GM12801 (cell line): ENCODE results near the gene GJD3.

Experiments used
- CTCF ChIP-seq: IDR thresholded peaks from one replicate; pipeline ENCODE4 v1.5.1; 2011; ENCODE audit warnings: control low read depth; ENCODE audit not compliant: insufficient read length; ENCODE audit errors: extremely low read depth

The GJD3 gene

DNA sequence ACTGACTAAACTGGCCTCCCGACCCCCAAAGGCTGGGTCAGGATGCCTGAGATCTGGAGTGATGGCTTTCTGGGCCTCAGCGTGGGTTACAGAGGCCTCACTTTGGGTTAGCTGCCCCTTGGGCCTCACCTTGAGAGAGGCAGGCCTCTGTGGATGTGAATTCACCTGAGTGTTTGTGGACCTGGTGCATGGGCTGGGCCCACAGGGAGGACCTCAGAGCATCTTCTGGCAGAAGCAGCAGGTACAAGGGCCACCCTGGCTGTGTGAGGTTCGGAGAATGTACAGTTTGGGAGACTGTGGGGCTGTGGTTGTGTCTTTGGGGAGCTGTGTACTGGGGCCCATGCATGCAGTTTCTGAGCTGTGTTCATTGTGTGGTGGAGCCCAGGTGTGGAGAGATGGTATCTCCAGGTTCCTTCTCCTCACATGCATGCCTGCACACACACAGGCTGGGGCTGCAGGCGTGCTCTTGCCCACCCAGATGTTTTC lies 37.2 kb downstream of the GJD3 start:
- no peak for TF ChIP-seq CTCF

DNA sequence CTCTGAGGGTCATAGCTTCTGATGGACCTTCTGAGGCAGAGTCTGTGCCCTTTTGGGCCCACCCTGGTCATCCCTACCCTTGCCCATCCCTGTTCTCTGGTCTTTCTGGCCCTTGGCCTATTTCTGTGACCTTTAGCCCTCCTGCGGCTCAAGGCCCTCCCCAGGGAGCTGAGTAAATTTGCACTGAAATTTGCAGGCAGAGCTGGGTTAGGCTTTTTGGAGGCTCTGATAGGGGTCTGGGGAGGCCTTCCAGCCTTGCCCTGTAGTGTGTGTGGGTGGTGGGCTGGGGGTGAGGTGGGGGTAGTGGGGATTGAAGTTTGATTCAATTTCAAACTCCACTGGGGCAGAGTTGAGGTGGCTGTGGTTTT lies 37.7 kb downstream of the GJD3 start:
- TF ChIP-seq CTCF: no peak

DNA sequence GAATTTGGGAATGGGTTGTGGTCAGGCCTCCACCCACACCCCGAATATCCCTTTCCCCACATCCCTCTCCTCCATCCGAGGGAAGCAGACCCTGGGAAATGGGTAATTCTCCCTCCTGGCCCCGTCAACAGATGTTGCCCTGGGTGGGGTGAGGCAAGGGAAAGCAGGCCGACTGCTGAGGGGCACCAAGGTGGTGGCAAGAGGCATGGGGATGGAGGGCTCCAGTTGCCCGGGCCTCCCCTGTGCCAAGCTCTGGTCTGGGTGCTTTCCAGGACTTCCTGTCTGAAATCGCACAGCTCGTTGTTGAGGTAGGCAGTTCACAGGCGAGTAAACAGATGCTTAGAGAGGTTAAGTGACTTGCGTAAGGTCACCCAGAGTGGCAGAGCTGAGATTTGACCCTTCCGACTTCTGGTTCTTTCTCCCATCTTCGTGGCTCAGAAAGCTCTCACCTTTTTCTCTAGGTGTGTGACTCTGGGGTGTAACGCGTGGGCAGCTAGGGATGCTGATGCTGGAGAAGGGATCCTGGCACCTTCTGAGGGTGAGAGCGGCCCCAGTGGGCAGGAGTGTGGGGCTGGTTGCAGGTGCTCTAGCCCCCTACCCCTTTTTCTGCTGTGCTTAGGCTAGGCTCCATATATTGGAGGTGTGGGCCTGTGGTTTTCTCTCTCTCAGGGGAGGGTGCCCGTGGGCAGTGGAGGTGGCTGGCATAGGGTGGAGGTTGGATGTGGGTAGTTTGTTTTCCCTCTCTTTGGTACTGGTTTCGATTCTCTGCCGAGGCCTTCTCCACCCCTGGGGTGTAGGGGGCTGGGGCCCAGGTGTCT lies 38.3 kb downstream of the GJD3 start:
- no peak for TF ChIP-seq CTCF

DNA sequence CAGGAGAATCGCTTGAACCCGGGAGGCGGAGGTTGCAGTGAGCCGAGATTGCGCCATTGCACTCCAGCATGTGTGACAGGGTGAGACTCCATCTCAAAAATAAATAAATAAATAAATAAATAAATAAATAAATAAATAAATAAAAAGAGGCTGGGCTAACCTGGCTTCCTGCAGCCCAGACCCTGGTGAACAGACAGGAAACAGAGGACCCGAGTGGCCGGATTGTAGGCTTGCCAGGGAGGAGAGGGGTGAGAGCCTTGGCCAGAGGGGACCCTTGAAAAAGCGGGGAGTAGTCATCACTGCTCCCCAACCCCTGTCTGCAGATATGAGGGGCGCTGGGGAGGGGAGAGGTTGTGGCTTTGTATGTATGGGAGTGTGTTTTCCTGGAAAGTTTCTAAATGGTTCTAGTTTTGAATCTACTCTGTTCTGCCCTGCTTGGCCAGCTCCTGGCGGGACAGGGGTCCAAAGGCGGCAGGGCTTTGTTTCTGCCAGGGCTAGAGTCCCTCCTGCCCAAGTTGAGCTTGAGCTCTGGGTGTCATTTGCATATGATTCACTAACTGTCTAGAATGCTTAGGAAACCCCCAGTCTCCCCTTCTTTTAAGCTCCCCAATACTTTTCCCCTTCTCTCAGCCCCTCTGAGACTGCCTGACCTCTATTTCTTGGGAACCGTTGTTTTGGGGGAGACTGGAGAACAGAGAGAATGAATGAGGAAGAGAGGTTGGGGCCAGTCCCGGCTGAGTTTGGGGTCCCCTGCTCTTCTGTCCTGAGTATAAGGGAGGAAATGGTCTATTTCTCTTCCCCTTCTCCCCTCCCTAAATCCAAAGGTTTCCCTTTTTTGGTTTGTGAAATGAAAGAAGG lies 39.2 kb downstream of the GJD3 start:
- no peak for TF ChIP-seq CTCF

GRCh38 chr17:40323391-40324381 lies 40.9 kb downstream of the GJD3 start:
- TF ChIP-seq CTCF: no peak

DNA sequence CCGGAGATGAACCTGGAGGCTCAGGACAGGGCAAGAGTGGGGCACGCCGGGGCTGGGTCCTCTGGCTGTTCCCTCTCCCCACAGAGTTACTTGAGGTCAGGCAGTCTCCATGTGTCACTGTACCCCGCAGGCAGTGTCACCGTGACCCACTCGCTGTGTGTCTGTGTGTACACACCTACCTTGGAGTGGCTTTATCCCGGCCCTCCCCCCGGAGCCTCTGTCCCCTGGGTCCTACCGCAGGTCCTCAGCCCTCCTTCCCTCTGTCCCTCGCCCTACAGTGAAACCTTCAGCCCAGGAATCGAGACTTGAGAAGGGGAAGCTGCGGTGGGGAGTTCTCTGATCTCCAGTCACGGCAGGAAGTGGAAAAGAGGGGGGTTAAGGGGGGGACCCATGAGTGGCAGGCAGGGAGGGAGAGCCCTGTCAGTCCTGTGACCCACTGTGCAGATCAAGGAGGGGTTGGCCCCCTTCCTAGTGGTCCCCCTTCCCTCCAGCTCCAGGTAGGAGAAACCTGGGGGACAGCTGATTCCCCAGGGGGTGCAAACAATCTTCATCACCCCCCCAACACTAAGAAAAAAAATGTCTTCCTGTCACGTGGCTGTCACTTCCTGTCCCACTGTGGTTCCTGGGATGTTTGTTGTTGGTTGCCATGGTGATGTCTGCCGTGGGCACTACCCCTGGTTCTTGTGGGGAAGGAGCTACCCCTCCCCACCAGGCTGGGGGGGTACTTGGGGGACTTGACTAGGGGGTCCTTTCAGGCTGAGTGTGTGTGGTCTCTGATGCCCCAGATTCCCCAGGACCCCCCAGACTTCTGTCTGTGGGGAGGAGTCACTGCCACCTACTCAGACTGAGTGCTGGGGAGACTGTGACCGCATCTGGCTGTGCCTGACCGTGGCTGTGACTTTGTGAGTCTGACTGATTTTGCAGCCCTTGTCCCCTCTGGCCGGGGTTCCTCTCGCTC lies 41.9 kb downstream of the GJD3 start:
- no peak for TF ChIP-seq CTCF
